ENCODE results near the gene IWS1. TPM values are rescaled to one million over a fixed set of nuclear protein-coding genes. Genes with fewer than 3 reads are reported as not detected.
A peak's percentile ranks its signal among the peaks of the same experiment; 100 is the strongest.

The IWS1 gene
- total and polyA plus RNA-seq, 9 of the 15 experiments (the other 6 are each of a cell fraction or from before 2014, with no cell fraction given): 20.8 to 67.2 (median 46.6) TPM

DNA sequence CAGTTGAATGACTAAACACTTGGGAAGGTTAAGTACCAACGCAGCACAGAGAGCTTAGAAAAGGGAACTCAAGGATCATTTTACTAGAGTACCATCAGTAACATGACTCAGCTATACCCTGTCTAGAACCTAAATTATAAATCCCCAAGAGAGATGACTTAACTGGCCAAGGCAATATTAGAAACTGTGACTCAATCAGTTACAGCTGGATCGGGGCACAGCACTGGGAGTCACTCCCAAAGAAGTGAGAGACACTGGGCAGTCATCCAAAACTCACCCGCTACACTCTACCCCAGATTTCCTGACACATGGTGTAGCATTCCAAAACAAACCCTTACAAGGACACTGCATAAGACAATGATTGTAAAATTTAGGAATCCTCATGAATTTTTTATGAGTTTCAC, 17.7 kb downstream of the IWS1 start (continued):
- TF ChIP-seq ATF7 (IDR thresholded peaks at IDR 0.05): 0 out of 2 replicates have a peak, but pooled peaks have one; percentile 17
- no peak for TF ChIP-seq SNIP1 (IDR thresholded peaks at IDR 0.05; ENCODE audit: low read depth)
- no peak for TF ChIP-seq BRD9 (IDR thresholded peaks at IDR 0.05; ENCODE audit: low read depth, partially characterized antibody)
- TF ChIP-seq ZNF583 (CRISPR knock-in tag; IDR thresholded peaks at IDR 0.05): no peak
- TF ChIP-seq ZNF274 (IDR thresholded peaks at IDR 0.05; ENCODE audit: borderline replicate concordance, low read depth, low read length): no peak
- TF ChIP-seq CHD4 (IDR thresholded peaks at IDR 0.05; ENCODE audit: insufficient read depth, insufficient replicate concordance, low read depth, low read length, poor library complexity, severe bottlenecking): no peak
- no peak for TF ChIP-seq ZSCAN29 (IDR thresholded peaks at IDR 0.05)
- no peak for TF ChIP-seq RHOXF2B (CRISPR knock-in tag; conservative IDR thresholded peaks at IDR 0.05)
- TF ChIP-seq, protein P1, sequence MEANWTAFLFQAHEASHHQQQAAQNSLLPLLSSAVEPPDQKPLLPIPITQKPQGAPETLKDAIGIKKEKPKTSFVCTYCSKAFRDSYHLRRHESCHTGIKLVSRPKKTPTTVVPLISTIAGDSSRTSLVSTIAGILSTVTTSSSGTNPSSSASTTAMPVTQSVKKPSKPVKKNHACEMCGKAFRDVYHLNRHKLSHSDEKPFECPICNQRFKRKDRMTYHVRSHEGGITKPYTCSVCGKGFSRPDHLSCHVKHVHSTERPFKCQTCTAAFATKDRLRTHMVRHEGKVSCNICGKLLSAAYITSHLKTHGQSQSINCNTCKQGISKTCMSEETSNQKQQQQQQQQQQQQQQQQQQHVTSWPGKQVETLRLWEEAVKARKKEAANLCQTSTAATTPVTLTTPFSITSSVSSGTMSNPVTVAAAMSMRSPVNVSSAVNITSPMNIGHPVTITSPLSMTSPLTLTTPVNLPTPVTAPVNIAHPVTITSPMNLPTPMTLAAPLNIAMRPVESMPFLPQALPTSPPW (CRISPR knock-in tag; IDR thresholded peaks at IDR 0.05): 0 out of 2 replicates have a peak, but pooled peaks have one; percentile 18
- TF ChIP-seq NR2F6 (CRISPR knock-in tag; IDR thresholded peaks at IDR 0.05): no peak
- TF ChIP-seq ZNF584 (CRISPR knock-in tag; IDR thresholded peaks at IDR 0.05; ENCODE audit: low read depth): no peak
- TF ChIP-seq C11orf30 (IDR thresholded peaks at IDR 0.05; ENCODE audit: low read depth): peak; percentile 85
- TF ChIP-seq, protein P2, sequence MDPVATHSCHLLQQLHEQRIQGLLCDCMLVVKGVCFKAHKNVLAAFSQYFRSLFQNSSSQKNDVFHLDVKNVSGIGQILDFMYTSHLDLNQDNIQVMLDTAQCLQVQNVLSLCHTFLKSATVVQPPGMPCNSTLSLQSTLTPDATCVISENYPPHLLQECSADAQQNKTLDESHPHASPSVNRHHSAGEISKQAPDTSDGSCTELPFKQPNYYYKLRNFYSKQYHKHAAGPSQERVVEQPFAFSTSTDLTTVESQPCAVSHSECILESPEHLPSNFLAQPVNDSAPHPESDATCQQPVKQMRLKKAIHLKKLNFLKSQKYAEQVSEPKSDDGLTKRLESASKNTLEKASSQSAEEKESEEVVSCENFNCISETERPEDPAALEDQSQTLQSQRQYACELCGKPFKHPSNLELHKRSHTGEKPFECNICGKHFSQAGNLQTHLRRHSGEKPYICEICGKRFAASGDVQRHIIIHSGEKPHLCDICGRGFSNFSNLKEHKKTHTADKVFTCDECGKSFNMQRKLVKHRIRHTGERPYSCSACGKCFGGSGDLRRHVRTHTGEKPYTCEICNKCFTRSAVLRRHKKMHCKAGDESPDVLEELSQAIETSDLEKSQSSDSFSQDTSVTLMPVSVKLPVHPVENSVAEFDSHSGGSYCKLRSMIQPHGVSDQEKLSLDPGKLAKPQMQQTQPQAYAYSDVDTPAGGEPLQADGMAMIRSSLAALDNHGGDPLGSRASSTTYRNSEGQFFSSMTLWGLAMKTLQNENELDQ (CRISPR knock-in tag; IDR thresholded peaks at IDR 0.05; ENCODE audit: borderline replicate concordance): no peak
- no peak for TF ChIP-seq TCF3 (CRISPR knock-in tag; IDR thresholded peaks at IDR 0.05)
- TF ChIP-seq SRF (CRISPR knock-in tag; IDR thresholded peaks at IDR 0.05): no peak
- TF ChIP-seq WHSC1 (IDR thresholded peaks at IDR 0.05; ENCODE audit: low read length): no peak
- TF ChIP-seq ZNF57 (CRISPR knock-in tag; IDR thresholded peaks at IDR 0.05): no peak
- no peak for TF ChIP-seq SP1 (CRISPR knock-in tag; IDR thresholded peaks at IDR 0.05)
- no peak for TF ChIP-seq ZNF695 (CRISPR knock-in tag; IDR thresholded peaks at IDR 0.05)
- peak; percentile 37; the same call in 1 of the 2 replicates for TF ChIP-seq SMARCE1 (IDR thresholded peaks at IDR 0.05)
- TF ChIP-seq PCBP1 (IDR thresholded peaks at IDR 0.05; ENCODE audit: low read depth, low read length, poor library complexity, severe bottlenecking): no peak
- peak; percentile 76 for TF ChIP-seq MAFK (IDR thresholded peaks at IDR 0.05; ENCODE audit: low read length)
- TF ChIP-seq XRCC4 (IDR thresholded peaks at IDR 0.05; ENCODE audit: extremely low read depth, insufficient read depth, insufficient read length): no peak
- TF ChIP-seq, protein P3, sequence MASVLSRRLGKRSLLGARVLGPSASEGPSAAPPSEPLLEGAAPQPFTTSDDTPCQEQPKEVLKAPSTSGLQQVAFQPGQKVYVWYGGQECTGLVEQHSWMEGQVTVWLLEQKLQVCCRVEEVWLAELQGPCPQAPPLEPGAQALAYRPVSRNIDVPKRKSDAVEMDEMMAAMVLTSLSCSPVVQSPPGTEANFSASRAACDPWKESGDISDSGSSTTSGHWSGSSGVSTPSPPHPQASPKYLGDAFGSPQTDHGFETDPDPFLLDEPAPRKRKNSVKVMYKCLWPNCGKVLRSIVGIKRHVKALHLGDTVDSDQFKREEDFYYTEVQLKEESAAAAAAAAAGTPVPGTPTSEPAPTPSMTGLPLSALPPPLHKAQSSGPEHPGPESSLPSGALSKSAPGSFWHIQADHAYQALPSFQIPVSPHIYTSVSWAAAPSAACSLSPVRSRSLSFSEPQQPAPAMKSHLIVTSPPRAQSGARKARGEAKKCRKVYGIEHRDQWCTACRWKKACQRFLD (CRISPR knock-in tag; IDR thresholded peaks at IDR 0.05): no peak
